Measurements from ENCODE around the gene CCL3.

The CCL3 gene

GRCh38 chr17:36089888-36090836, at the start of gene CCL3:
TSS of gene CCL3 (minus strand) at chr17:36090143. CDS start at chr17:36090058, 85 bp downstream.
- no peak for DNase-seq

GRCh38 chr17:36136439-36136838, 46.5 kb upstream of the CCL3 start:
- no peak overlapping the region for H3K27ac Mint-ChIP-seq
- peaks cover 6% of the 10 kb centered on the region for H3K9me3 Mint-ChIP-seq
- peaks cover 11% of the 10 kb centered on the region for H3K27me3 Mint-ChIP-seq (ENCODE audit: low read depth, poor library complexity)
- DNase-seq, result no peak
- peaks cover 9% of the 10 kb centered on the region for H3K4me1 Mint-ChIP-seq
- H3K4me3 Mint-ChIP-seq, result no peak overlapping the region
- TF ChIP-seq CTCF (IDR thresholded peaks at IDR 0.05), result no peak
- no peaks in the 10 kb centered on the region for H3K36me3 Mint-ChIP-seq (ENCODE audit: low read depth)

More at GRCh38 chr17:36089888-36090836, at the start of gene CCL3:
- peaks cover 18% of the 10 kb centered on the region for H3K27me3 Mint-ChIP-seq (ENCODE audit: low read depth, poor library complexity)
- H3K9me3 Mint-ChIP-seq, result no peaks in the 10 kb centered on the region
- no peak within 1 kb of the TSS for H3K4me3 Mint-ChIP-seq
- no peak for TF ChIP-seq CTCF (IDR thresholded peaks at IDR 0.05)
- peaks cover 4% of the 10 kb centered on the region for H3K4me1 Mint-ChIP-seq
- H3K27ac Mint-ChIP-seq, result no peak within 1 kb of the TSS
- no peaks in the 10 kb centered on the region for H3K36me3 Mint-ChIP-seq (ENCODE audit: low read depth)

GRCh38 chr17:36136036-36136435, 46.1 kb upstream of the CCL3 start:
- no peaks in the 10 kb centered on the region for H3K36me3 Mint-ChIP-seq (ENCODE audit: low read depth)
- H3K4me1 Mint-ChIP-seq, result peaks cover 9% of the 10 kb centered on the region

GRCh38 chr17:36135465-36135864, 45.5 kb upstream of the CCL3 start:
- Mint-ChIP-seq H3K36me3 (ENCODE audit: low read depth) (no peaks in the 10 kb centered on the region), H3K27ac (no peak overlapping the region), H3K27me3 (ENCODE audit: low read depth, poor library complexity) (peaks cover 11% of the 10 kb centered on the region), H3K9me3 (peaks cover 6% of the 10 kb centered on the region), H3K4me3 (no peak overlapping the region), H3K4me1 (peaks cover 9% of the 10 kb centered on the region)
- DNase-seq, result no peak
- TF ChIP-seq CTCF (IDR thresholded peaks at IDR 0.05), result no peak

More at GRCh38 chr17:36136036-36136435, 46.1 kb upstream of the CCL3 start:
- DNase-seq, result no peak
- Mint-ChIP-seq H3K27me3 (ENCODE audit: low read depth, poor library complexity) (peaks cover 11% of the 10 kb centered on the region), H3K27ac (no peak overlapping the region), H3K9me3 (peaks cover 6% of the 10 kb centered on the region), H3K4me3 (no peak overlapping the region)
- no peak for TF ChIP-seq CTCF (IDR thresholded peaks at IDR 0.05)

- H3K4me3 Mint-ChIP-seq, result no peak overlapping the region
- peaks cover 6% of the 10 kb centered on the region for H3K9me3 Mint-ChIP-seq
- peaks cover 15% of the 10 kb centered on the region for H3K27me3 Mint-ChIP-seq (ENCODE audit: low read depth, poor library complexity)
- peaks cover 9% of the 10 kb centered on the region for H3K4me1 Mint-ChIP-seq
- H3K36me3 Mint-ChIP-seq (ENCODE audit: low read depth), result no peaks in the 10 kb centered on the region
- TF ChIP-seq CTCF (IDR thresholded peaks at IDR 0.05), result no peak
- no peak overlapping the region for H3K27ac Mint-ChIP-seq
- no peak for DNase-seq
These were observed 43.8 kb upstream of the CCL3 start for GRCh38 chr17:36133602-36134236.
